VCaP (cell line): ENCODE measurements around the gene ZNF580.

Source experiments
- H3K27ac ChIP-seq: fragments of 450-650 bp; 2 replicates; pipeline ENCODE4 v1.5.1; 2017
- CTCF ChIP-seq: fragments of 450-650 bp; conservative IDR thresholded peaks from 2 replicates; pipeline ENCODE4 v1.5.1; 2017; ENCODE audit warnings: mild to moderate bottlenecking, moderate library complexity

ZNF580 gene

GRCh38 chr19:55632463-55632834 is 8.4 kb upstream of the ZNF580 start:
- no peak overlapping the region for H3K27ac ChIP-seq
- TF ChIP-seq CTCF, result peak; percentile 85

DNA sequence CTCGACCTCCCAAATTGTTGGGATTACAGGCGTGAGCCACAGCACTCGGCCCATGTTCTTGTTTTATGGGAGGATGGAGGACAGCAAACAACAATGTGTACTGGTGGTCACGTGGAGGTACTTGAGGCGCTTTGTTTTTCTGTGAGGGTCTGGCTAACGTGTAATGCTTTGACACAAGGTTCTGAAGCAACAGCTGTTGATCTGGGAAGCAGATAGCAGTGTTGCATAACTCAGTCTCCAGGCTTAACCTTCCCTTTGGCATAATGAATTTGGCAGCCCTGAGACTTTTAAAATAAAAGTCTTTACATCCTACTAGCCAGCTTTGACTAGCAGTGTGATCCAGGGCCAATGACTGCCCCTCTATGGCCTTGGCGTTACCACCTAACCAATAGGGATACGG is 6.9 kb upstream of the ZNF580 start:
- peak overlapping the region; percentile 95 for H3K27ac ChIP-seq
- no peak for TF ChIP-seq CTCF

DNA sequence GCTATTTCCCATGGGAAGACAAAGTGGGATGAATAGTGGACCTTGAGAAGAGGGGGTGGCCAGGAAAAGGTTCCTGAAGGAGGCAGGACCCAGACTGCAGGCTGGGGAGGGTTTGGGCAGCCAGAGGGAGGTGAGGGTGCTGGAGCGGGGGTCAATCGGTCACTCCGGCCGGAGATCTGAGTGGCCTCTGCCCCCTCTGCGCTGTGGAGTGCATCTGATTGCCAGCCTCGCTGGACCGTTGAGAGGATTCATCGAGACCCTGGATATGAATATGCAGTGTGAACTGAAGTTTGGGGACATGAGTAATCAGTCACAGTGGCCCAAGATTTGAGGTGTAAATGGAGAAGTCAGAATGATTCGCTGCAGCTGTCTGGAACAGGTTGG is 5.5 kb upstream of the ZNF580 start:
- peak overlapping the region; percentile 95 for H3K27ac ChIP-seq
- no peak for TF ChIP-seq CTCF

- peak overlapping the region; percentile 95; the same call in 1 of the 2 replicates for H3K27ac ChIP-seq
- TF ChIP-seq CTCF, result no peak
Observed at GRCh38 chr19:55635856-55636440, 4.9 kb upstream of the ZNF580 start.

- TF ChIP-seq CTCF, result no peak
- H3K27ac ChIP-seq, result no peak overlapping the region
Observed at GRCh38 chr19:55636723-55637122, 4.1 kb upstream of the ZNF580 start.

DNA sequence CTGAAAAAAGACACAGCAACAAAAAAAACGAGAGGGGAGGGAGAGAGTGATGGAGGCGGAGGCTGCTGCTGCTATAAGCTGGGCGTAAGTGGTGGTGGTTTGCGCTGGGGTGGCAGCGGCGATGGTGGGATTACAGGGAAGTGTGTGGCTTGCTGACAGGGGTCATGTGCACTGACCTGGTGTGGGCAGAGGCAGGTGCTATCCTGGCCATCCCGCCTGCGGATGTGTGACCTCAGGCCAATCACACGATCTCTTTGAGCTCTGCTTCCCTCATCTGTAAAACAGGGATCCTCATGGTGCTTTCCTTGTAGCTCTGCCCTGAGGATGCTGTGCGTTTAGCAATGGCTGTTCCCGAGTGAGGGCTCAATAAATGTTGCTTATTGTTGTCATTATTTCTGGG is 3.3 kb upstream of the ZNF580 start:
- no peak for TF ChIP-seq CTCF
- no peak overlapping the region for H3K27ac ChIP-seq

DNA sequence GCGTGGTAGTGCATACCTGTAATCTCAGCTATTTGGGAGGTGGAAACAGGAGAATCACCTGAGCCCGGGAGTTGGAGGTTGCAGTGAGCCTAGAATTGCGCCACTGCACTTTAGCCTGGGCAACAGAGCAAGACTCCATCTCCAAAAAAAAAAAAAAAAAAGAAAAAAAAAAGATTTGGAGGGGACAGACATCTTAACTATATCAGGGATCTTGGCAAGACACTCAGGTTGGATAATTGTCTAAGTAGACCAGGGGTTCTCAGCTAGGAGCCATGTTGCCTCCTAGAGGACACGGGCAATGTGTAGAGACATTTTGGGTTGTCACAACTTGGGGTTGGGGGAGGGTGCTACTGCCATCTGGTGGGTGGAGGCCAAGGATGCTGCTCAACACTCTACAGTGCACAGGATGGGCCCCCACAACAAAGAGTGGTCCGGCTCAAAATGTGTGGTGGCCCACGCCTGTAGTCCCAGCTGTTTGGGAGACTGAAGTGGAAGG is 1.9 kb upstream of the ZNF580 start:
- peak; percentile 65 for TF ChIP-seq CTCF
- H3K27ac ChIP-seq, result peak overlapping the region; percentile 98; the same call in 1 of the 2 replicates
